ENCODE data around the gene ZNF526.

The ZNF526 gene

DNA sequence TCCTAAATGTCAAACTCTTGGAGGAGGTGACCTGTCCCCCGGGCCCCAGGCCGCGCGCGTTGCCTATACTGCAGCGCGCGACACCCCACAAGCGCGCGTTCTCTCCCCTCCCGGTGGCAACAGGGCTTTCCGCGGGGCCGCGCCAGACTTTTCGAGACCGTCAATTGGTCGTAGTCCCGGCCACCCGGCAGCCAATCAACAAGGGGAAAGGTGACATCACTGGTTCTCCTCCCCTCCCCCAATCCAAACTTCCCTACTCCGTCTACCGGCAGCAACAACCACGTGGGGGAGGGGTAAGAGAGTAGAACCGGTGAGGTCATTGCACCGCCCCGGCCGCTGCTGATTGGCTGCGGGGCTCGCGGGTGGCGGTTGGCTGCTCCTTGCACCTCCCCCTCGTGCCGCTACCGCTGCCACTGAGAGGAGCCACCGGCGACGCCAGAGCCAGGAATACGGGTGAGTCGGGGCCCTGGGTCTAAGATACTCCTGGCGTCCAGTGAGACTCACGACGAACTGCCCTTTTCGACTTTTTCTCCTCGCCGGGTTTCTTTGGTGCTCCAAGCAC lies 48.1 kb downstream of the ZNF526 start:
- peak; percentile 96 for DNase-seq

DNA sequence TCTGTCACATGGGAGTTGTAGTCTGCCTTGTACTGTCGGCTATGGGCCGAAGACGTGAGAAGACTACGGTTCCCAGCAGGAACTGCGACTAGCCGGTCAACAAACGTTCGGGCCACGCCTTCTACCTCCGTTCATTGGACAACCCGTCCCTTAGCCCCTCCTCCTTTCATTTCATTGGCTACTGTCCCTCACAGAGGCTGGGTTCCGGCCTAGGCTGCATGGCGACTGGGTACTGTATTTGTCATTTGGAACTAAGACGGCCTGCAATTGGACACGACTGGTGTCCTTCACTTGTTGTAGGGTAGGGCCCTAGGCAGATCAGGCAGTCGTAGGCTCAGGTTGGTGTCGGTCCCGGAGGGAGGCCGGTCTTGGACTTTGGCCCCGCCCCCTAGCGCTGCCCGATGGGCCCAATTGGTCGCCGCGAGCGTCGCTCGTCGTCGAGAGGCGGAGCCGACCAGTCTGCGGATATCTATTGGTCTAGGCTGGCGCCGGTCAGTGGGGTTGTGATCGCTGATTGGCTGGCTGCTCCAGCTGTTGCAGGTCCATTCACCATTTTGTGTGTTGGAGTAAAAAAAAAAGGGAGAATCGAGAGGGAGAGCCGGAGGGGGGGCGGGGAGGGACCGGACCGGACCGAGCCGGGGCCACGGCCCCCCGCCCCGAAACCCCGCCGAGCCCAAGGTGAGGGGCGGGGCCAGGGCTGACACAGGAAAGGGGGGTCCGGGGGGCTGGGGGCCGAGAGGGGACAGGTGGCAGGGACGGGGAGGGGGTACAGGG lies 48.8 kb downstream of the ZNF526 start, which contains the start of gene CIC:
CIC (plus strand) TSS at position 549 of the 774 bp plus-strand sequence. CDS start 2,532 bp downstream, outside the sequence.
- peak; percentile 99 for DNase-seq

GRCh38 chr19:42269478-42270345 lies 49.6 kb downstream of the ZNF526 start:
- no peak for DNase-seq

- peak; percentile 33 for DNase-seq
Observed at GRCh38 chr19:42270346-42271044, 50.4 kb downstream of the ZNF526 start.

GRCh38 chr19:42271045-42271419 lies 50.9 kb downstream of the ZNF526 start:
- no peak for DNase-seq

GRCh38 chr19:42271861-42272534 lies 51.9 kb downstream of the ZNF526 start:
- DNase-seq = no peak

GRCh38 chr19:42272535-42272897 lies 52.4 kb downstream of the ZNF526 start:
- no peak for DNase-seq

GRCh38 chr19:42272989-42273406 lies 52.9 kb downstream of the ZNF526 start:
- DNase-seq = no peak

GRCh38 chr19:42273407-42274064 lies 53.4 kb downstream of the ZNF526 start:
- no peak for DNase-seq

- no peak for DNase-seq
Observed at GRCh38 chr19:42274065-42274682, 54.1 kb downstream of the ZNF526 start.

GRCh38 chr19:42275103-42275502 lies 55.0 kb downstream of the ZNF526 start:
- DNase-seq = no peak

- no peak for DNase-seq
Observed at GRCh38 chr19:42275517-42275916, 55.4 kb downstream of the ZNF526 start.

GRCh38 chr19:42276284-42276683 lies 56.2 kb downstream of the ZNF526 start:
- no peak for DNase-seq

GRCh38 chr19:42276821-42277220 lies 56.7 kb downstream of the ZNF526 start:
- no peak for DNase-seq

Measured in activated CD4-positive, alpha-beta T cell treated with anti-CD3 and anti-CD28 coated beads for 1 hour (primary cell).